H9 (cell line): ENCODE measurements around the gene HGS. TPM values are rescaled to one million over a fixed set of nuclear protein-coding genes. Genes with fewer than 3 reads are reported as not detected.

Experiments
- DNase-seq: peaks from one replicate; pipeline ENCODE4 v3.0.0-alpha.2; 2017
- H2AFZ ChIP-seq: one replicate; pipeline ENCODE4 v1.6.1; 2013; ENCODE audit warnings: mild to moderate bottlenecking, low read length, control low read depth, moderate library complexity
- H2AK5ac ChIP-seq: 2 replicates; pipeline ENCODE4 v1.6.1; 2013; ENCODE audit warnings: low read length, control low read depth, mixed read lengths; ENCODE audit not compliant: insufficient read length
- H2BK120ac ChIP-seq: one replicate; pipeline ENCODE4 v1.6.1; 2013; ENCODE audit warnings: low read depth, mild to moderate bottlenecking, low read length, control low read depth, inconsistent platforms; ENCODE audit not compliant: poor library complexity, severe bottlenecking
- H2BK12ac ChIP-seq: 2 replicates; pipeline ENCODE4 v1.6.1; 2013; ENCODE audit warnings: low read length, control low read depth, mixed read lengths, low read depth; ENCODE audit not compliant: insufficient read length
- H2BK15ac ChIP-seq: 2 replicates; pipeline ENCODE4 v1.6.1; 2013; ENCODE audit warnings: low read depth, low read length, control low read depth
- H2BK20ac ChIP-seq: one replicate; pipeline ENCODE4 v1.6.1; 2013; ENCODE audit warnings: low read depth, mild to moderate bottlenecking, low read length, control low read depth, inconsistent platforms; ENCODE audit not compliant: poor library complexity, severe bottlenecking
- H2BK5ac ChIP-seq: 2 replicates; pipeline ENCODE4 v1.6.1; 2013; ENCODE audit warnings: low read length, control low read depth, mixed read lengths; ENCODE audit not compliant: insufficient read length
- H3K14ac ChIP-seq: 2 replicates; pipeline ENCODE4 v1.6.1; 2013; ENCODE audit warnings: low read length, control low read depth; ENCODE audit not compliant: insufficient read depth
- H3K18ac ChIP-seq: 2 replicates; pipeline ENCODE4 v1.6.1; 2013; ENCODE audit warnings: low read depth, mild to moderate bottlenecking, mixed read lengths, low read length, control low read depth; ENCODE audit not compliant: insufficient read length
- H3K23ac ChIP-seq: 2 replicates; pipeline ENCODE4 v1.6.1; 2013; ENCODE audit warnings: low read length, control low read depth, mixed read lengths, low read depth; ENCODE audit not compliant: insufficient read length
- H3K23me2 ChIP-seq: 2 replicates; pipeline ENCODE4 v1.6.1; 2013; ENCODE audit warnings: low read depth, mild to moderate bottlenecking, mixed read lengths, low read length, control low read depth; ENCODE audit not compliant: insufficient read length, poor library complexity, severe bottlenecking
- H3K27ac ChIP-seq: 2 replicates; pipeline ENCODE4 v1.5.1; 2013; ENCODE audit warnings: low read length, control low read depth, mixed read lengths, low read depth; ENCODE audit not compliant: insufficient read length
- H3K27me3 ChIP-seq: 2 replicates; pipeline ENCODE4 v1.6.1; 2013; ENCODE audit warnings: low read length, control low read depth, inconsistent platforms; ENCODE audit not compliant: insufficient read depth
- H3K4ac ChIP-seq: 2 replicates; pipeline ENCODE4 v1.6.1; 2013; ENCODE audit warnings: low read depth, mild to moderate bottlenecking, control low read depth, inconsistent platforms, low read length, moderate library complexity
- H3K4me1 ChIP-seq: 2 replicates; pipeline ENCODE4 v1.6.1; 2013; ENCODE audit warnings: low read length, control low read depth, inconsistent platforms; ENCODE audit not compliant: insufficient read depth
- H3K4me2 ChIP-seq: 2 replicates; pipeline ENCODE4 v1.6.1; 2013; ENCODE audit warnings: low read length, control low read depth, mixed read lengths; ENCODE audit not compliant: insufficient read length, insufficient read depth
- H3K56ac ChIP-seq: 2 replicates; pipeline ENCODE4 v1.6.1; 2013; ENCODE audit warnings: low read depth, mild to moderate bottlenecking, mixed read lengths, low read length, control low read depth; ENCODE audit not compliant: insufficient read length
- H3K79me1 ChIP-seq: 2 replicates; pipeline ENCODE4 v1.6.1; 2013; ENCODE audit warnings: low read depth, mild to moderate bottlenecking, moderate library complexity, low read length, control low read depth, inconsistent platforms; ENCODE audit not compliant: insufficient read depth, poor library complexity, severe bottlenecking
- H3K79me2 ChIP-seq: 2 replicates; pipeline ENCODE4 v1.6.1; 2013; ENCODE audit warnings: low read length, control low read depth, inconsistent platforms; ENCODE audit not compliant: insufficient read depth
- H3K9ac ChIP-seq: 2 replicates; pipeline ENCODE4 v1.6.1; 2013; ENCODE audit warnings: low read length, control low read depth, mixed read lengths; ENCODE audit not compliant: insufficient read length; ENCODE audit errors: extremely low read depth
- H3K9me3 ChIP-seq: one replicate; pipeline ENCODE4 v1.6.1; 2013; ENCODE audit warnings: low read depth, low read length, inconsistent platforms; ENCODE audit not compliant: control insufficient read depth
- H3T11ph ChIP-seq: one replicate; pipeline ENCODE4 v1.6.1; 2013; ENCODE audit warnings: mild to moderate bottlenecking, low read length, control low read depth, inconsistent platforms
- H4K20me1 ChIP-seq: one replicate; pipeline ENCODE4 v1.6.1; 2013; ENCODE audit not compliant: control insufficient read depth, insufficient read length, insufficient read depth
- H4K5ac ChIP-seq: 2 replicates; pipeline ENCODE4 v1.6.1; 2013; ENCODE audit warnings: low read depth, mild to moderate bottlenecking, mixed read lengths, low read length, control low read depth; ENCODE audit not compliant: insufficient read length
- H4K8ac ChIP-seq: replicated peaks from 2 replicates; pipeline ENCODE4 v1.6.1; 2013; ENCODE audit warnings: low read length, control low read depth, mixed read lengths, low read depth; ENCODE audit not compliant: insufficient read length
- H4K91ac ChIP-seq: 2 replicates; pipeline ENCODE4 v1.6.1; 2013; ENCODE audit warnings: low read depth, mild to moderate bottlenecking, moderate library complexity, mixed read lengths, low read length, control low read depth; ENCODE audit not compliant: insufficient read length
- H3K27ac Mint-ChIP-seq, 3 experiments: 2 replicates in 2 of 3; 3 replicates in 1 of 3; pipeline ENCODE4 v1.8.0; 2020 to 2021; ENCODE audit warnings: mixed read lengths in 3 of 3, mild to moderate bottlenecking in 1 of 3, moderate library complexity in 1 of 3
- H3K27me3 Mint-ChIP-seq: 2 replicates; pipeline ENCODE4 v1.8.0; 2021; ENCODE audit warnings: low read depth, mild to moderate bottlenecking, moderate library complexity, mixed read lengths
- H3K36me3 Mint-ChIP-seq, 3 experiments: 2 replicates in 2 of 3; 3 replicates in 1 of 3; pipeline ENCODE4 v1.8.0; 2020 to 2021; ENCODE audit warnings: low read depth in 3 of 3, mixed read lengths in 3 of 3; ENCODE audit not compliant: insufficient read depth in 1 of 3
- H3K4me1 Mint-ChIP-seq, 2 experiments: 2 replicates each; pipeline ENCODE4 v1.8.0; 2020; ENCODE audit warnings: mixed read lengths in 2 of 2
- H3K4me3 Mint-ChIP-seq, 2 experiments: 2 replicates in 1 of 2; 3 replicates in 1 of 2; pipeline ENCODE4 v1.8.0; 2020 to 2021; ENCODE audit warnings: mild to moderate bottlenecking in 2 of 2, mixed read lengths in 2 of 2, moderate library complexity in 1 of 2
- H3K9me3 Mint-ChIP-seq, 2 experiments: 2 replicates in 1 of 2; 3 replicates in 1 of 2; pipeline ENCODE4 v1.8.0; 2020; ENCODE audit warnings: mild to moderate bottlenecking in 2 of 2, mixed read lengths in 2 of 2, moderate library complexity in 1 of 2
- WGBS: extraction: QIAGEN DNeasy Blood & Tissue Kit; methylation state at CpG from one replicate; pipeline ENCODE4 v1.1.7; 2013; ENCODE audit warnings: missing lambda C conversion rate, low lambda C conversion rate, mixed read lengths; ENCODE audit not compliant: insufficient read length; ENCODE audit errors: extremely low coverage; 5-methylcytosine and 5-hydroxymethylcytosine counted together
- total RNA-seq: library from RNA; stranded (reverse); gene quantifications from 2 replicates; pipeline ENCODE4 v1.2.1, GENCODE V29; 2021
- TF ChIP-seq, protein P1 (sequence below): fragments of 200-600 bp; sonication (generic); conservative IDR thresholded peaks from 3 replicates; pipeline ENCODE4 v1.8.0; 2021; ENCODE audit warnings: antibody characterized with exemption, mild to moderate bottlenecking

HGS gene
- total RNA-seq, 1 experiment from 2014 or later = 106 TPM

GRCh38 chr17:81726004-81726403 lies 42.2 kb downstream of the HGS start:
- Histone ChIP-seq H3K56ac (no peak overlapping the region), H3T11ph (no peak overlapping the region), H4K8ac (no peak overlapping the region), H3K9ac (no peak overlapping the region), H2BK15ac (no peak overlapping the region), H3K9me3 (no peaks in the 10 kb centered on the region), H3K27me3 (no peaks in the 10 kb centered on the region), H3K79me1 (no peaks in the 10 kb centered on the region), H3K4me1 (no peaks in the 10 kb centered on the region; the same call in 1 of the 2 replicates), H4K5ac (no peak overlapping the region), H2AK5ac (no peak overlapping the region), H2BK5ac (no peak overlapping the region), H2BK20ac (no peak overlapping the region), H4K91ac (no peak overlapping the region), H3K27ac (no peak overlapping the region), H3K79me2 (no peaks in the 10 kb centered on the region), H3K23me2 (no peaks in the 10 kb centered on the region), H3K4me2 (no peak overlapping the region), H3K23ac (no peak overlapping the region), H3K18ac (no peak overlapping the region), H4K20me1 (no peaks in the 10 kb centered on the region), H2BK120ac (no peak overlapping the region), H2BK12ac (no peak overlapping the region), H3K4ac (no peak overlapping the region), H2AFZ (no peak overlapping the region), H3K14ac (no peak overlapping the region)
- peaks cover 8 to 11% of the 10 kb centered on the region in 2 experiments; a peak in 3 of 4 replicates for H3K4me1 Mint-ChIP-seq
- peaks cover 4% of the 10 kb centered on the region for H3K27me3 Mint-ChIP-seq
- H3K4me3 Mint-ChIP-seq = no peak overlapping the region; a peak in 1 of 5 replicates
- H3K27ac Mint-ChIP-seq = no peak overlapping the region; a peak in 1 of 7 replicates
- no peak for DNase-seq
- no peaks in the 10 kb centered on the region for H3K9me3 Mint-ChIP-seq
- no CpG with 5 or more reads among the region's 9 CpGs for WGBS
- TF ChIP-seq, protein P1, sequence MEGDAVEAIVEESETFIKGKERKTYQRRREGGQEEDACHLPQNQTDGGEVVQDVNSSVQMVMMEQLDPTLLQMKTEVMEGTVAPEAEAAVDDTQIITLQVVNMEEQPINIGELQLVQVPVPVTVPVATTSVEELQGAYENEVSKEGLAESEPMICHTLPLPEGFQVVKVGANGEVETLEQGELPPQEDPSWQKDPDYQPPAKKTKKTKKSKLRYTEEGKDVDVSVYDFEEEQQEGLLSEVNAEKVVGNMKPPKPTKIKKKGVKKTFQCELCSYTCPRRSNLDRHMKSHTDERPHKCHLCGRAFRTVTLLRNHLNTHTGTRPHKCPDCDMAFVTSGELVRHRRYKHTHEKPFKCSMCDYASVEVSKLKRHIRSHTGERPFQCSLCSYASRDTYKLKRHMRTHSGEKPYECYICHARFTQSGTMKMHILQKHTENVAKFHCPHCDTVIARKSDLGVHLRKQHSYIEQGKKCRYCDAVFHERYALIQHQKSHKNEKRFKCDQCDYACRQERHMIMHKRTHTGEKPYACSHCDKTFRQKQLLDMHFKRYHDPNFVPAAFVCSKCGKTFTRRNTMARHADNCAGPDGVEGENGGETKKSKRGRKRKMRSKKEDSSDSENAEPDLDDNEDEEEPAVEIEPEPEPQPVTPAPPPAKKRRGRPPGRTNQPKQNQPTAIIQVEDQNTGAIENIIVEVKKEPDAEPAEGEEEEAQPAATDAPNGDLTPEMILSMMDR = no peak
- no peaks in the 10 kb centered on the region for H3K36me3 Mint-ChIP-seq
